HG03342 (cell line): ENCODE measurements around the gene RTTN.
"Not testable (repeated sequence)": the region's sequence is repeated elsewhere in the genome, so short reads cannot be mapped to it uniquely, and the experiment has no call there.

Experiments used
- ATAC-seq: cut with Tn5 transposase; IDR thresholded peaks from one replicate; pipeline ENCODE4 v1.9.1; 2021; ENCODE audit warnings: mild to moderate bottlenecking, moderate library complexity; ENCODE audit not compliant: unreplicated experiment

The RTTN gene

GRCh38 chr18:69985239-69985638 is 220.2 kb downstream of the RTTN start:
- no peak for ATAC-seq

- no peak for ATAC-seq
Observed at GRCh38 chr18:69982417-69982816, 223.1 kb downstream of the RTTN start.

- peak; percentile 45 for ATAC-seq
Observed at GRCh38 chr18:69981948-69982347, 223.5 kb downstream of the RTTN start.

GRCh38 chr18:69980982-69981804 is 224.3 kb downstream of the RTTN start:
- ATAC-seq, result no peak

GRCh38 chr18:69980509-69980908 is 225.0 kb downstream of the RTTN start:
- no peak for ATAC-seq

GRCh38 chr18:69978732-69979715 is 226.5 kb downstream of the RTTN start:
- peak; percentile 61 for ATAC-seq

GRCh38 chr18:69975294-69975693 is 230.2 kb downstream of the RTTN start:
- not testable (repeated sequence) for ATAC-seq

- ATAC-seq, result no peak
Observed at GRCh38 chr18:69974365-69974764, 231.1 kb downstream of the RTTN start.

- ATAC-seq, result no peak
Observed at GRCh38 chr18:69969491-69969890, 236.0 kb downstream of the RTTN start.

GRCh38 chr18:69968039-69968438 is 237.4 kb downstream of the RTTN start:
- ATAC-seq, result no peak

GRCh38 chr18:69963196-69963595 is 242.3 kb downstream of the RTTN start:
- ATAC-seq, result no peak

- no peak for ATAC-seq
Observed at GRCh38 chr18:69961718-69962117, 243.8 kb downstream of the RTTN start.

GRCh38 chr18:69958422-69958821 is 247.1 kb downstream of the RTTN start:
- peak; percentile 59 for ATAC-seq

GRCh38 chr18:69957747-69958146 is 247.7 kb downstream of the RTTN start:
- no peak for ATAC-seq

- ATAC-seq, result no peak
Observed at GRCh38 chr18:69956665-69957620, 248.5 kb downstream of the RTTN start.

- peak; percentile 34 for ATAC-seq
Observed at GRCh38 chr18:69956057-69956456, 249.4 kb downstream of the RTTN start.

GRCh38 chr18:69954719-69955480 is 250.6 kb downstream of the RTTN start:
- peak; percentile 29 for ATAC-seq

- ATAC-seq, result no peak
Observed at GRCh38 chr18:69953191-69953590, 252.3 kb downstream of the RTTN start.
